AG08395 (cell line): ENCODE data around the gene TFDP1.

Source experiments
- DNase-seq: peaks from one replicate; pipeline ENCODE4 v3.0.0; 2012; ENCODE audit warnings: mixed read lengths, low spot score

Gene TFDP1

GRCh38 chr13:113666951-113667701 is 82.6 kb downstream of the TFDP1 start, which contains the start of gene GRK1:
TSS of gene GRK1 (plus strand) at chr13:113667219. CDS start at chr13:113667387, 168 bp downstream.
- DNase-seq = no peak

- DNase-seq = no peak
Observed at GRCh38 chr13:113667771-113668490, 83.4 kb downstream of the TFDP1 start.

GRCh38 chr13:113668491-113668971 is 84.0 kb downstream of the TFDP1 start:
- DNase-seq = no peak

GRCh38 chr13:113669231-113669754 is 84.7 kb downstream of the TFDP1 start:
- DNase-seq = no peak

- no peak for DNase-seq
Observed at GRCh38 chr13:113669755-113670341, 85.3 kb downstream of the TFDP1 start.

GRCh38 chr13:113670541-113670940 is 86.0 kb downstream of the TFDP1 start:
- no peak for DNase-seq

GRCh38 chr13:113671066-113672001 is 86.8 kb downstream of the TFDP1 start:
- no peak for DNase-seq

- no peak for DNase-seq
Observed at GRCh38 chr13:113672002-113672651, 87.6 kb downstream of the TFDP1 start.
